ENCODE data around the gene MRPL20.

GRCh38 chr1:1427106-1427819 lies 20.2 kb upstream of the MRPL20 start:
- no peak for TF ChIP-seq CTCF (IDR thresholded peaks at IDR 0.05)
- TF ChIP-seq POLR2A (IDR thresholded peaks at IDR 0.05): no peak

Data from Peyer's patch (tissue), 4 donors.